GM12865 (cell line): Measurements from ENCODE around the gene PIAS1.
"Not testable (repeated sequence)": the region's sequence is repeated elsewhere in the genome, so short reads cannot be mapped to it uniquely, and the experiment has no call there.

Experiments
- DNase-seq: peaks from one replicate; pipeline ENCODE4 v3.0.0; 2010; ENCODE audit warnings: low read depth
- H3K4me3 ChIP-seq: 2 replicates; pipeline ENCODE4 v1.5.1; 2011; ENCODE audit warnings: mild to moderate bottlenecking, low read depth, low read length, control low read depth
- TF ChIP-seq, protein P1 (sequence below): IDR thresholded peaks from 2 replicates; pipeline ENCODE4 v1.5.1; 2011; ENCODE audit warnings: low read length, control low read depth, low read depth, inconsistent platforms; ENCODE audit not compliant: insufficient read depth; ENCODE audit errors: missing control alignments

PIAS1 gene

GRCh38 chr15:68199340-68199739 lies 145.2 kb downstream of the PIAS1 start:
- TF ChIP-seq, protein P1, sequence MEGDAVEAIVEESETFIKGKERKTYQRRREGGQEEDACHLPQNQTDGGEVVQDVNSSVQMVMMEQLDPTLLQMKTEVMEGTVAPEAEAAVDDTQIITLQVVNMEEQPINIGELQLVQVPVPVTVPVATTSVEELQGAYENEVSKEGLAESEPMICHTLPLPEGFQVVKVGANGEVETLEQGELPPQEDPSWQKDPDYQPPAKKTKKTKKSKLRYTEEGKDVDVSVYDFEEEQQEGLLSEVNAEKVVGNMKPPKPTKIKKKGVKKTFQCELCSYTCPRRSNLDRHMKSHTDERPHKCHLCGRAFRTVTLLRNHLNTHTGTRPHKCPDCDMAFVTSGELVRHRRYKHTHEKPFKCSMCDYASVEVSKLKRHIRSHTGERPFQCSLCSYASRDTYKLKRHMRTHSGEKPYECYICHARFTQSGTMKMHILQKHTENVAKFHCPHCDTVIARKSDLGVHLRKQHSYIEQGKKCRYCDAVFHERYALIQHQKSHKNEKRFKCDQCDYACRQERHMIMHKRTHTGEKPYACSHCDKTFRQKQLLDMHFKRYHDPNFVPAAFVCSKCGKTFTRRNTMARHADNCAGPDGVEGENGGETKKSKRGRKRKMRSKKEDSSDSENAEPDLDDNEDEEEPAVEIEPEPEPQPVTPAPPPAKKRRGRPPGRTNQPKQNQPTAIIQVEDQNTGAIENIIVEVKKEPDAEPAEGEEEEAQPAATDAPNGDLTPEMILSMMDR, result no peak
- H3K4me3 ChIP-seq, result no peak overlapping the region
- no peak for DNase-seq

- no peak overlapping the region for H3K4me3 ChIP-seq
- DNase-seq, result no peak
- TF ChIP-seq, protein P1, result no peak
Observed at GRCh38 chr15:68200016-68200861, 146.1 kb downstream of the PIAS1 start.

DNA sequence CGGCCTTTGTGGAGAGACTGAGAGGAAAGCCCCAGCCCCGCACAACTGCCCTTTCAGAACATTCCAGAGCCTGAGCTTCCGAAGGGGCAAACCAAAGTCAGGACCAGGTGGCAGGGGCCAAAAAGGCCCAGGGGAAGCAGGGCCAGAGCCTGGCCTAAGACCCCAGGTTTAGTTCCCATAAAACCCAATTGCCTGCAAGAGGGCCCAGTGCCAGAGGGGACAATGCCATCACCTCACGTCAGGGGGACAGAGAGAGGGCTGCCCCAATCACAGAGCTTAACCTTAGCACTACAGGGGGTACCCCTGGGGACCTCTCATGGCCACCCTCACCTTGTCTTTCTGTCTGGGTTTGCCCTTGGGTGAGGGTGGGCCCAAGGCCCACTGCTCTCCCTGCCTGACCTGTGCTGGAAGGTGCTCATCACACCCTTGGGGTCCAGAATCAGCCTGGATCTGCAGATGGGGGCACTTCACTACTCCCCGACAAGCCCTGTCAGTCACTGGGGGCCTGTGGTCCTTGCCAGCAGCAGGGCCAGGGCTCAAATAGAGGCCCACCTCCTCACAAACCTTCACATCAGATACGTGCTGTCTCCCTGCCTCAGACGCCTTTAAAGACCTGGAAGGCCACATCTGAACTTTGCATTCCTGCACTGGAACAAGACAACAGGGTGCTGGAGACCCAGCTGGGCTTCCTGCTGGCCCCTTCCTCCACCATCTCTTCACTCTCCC lies 147.2 kb downstream of the PIAS1 start:
- TF ChIP-seq, protein P1, result no peak
- H3K4me3 ChIP-seq, result no peak overlapping the region
- no peak for DNase-seq

DNA sequence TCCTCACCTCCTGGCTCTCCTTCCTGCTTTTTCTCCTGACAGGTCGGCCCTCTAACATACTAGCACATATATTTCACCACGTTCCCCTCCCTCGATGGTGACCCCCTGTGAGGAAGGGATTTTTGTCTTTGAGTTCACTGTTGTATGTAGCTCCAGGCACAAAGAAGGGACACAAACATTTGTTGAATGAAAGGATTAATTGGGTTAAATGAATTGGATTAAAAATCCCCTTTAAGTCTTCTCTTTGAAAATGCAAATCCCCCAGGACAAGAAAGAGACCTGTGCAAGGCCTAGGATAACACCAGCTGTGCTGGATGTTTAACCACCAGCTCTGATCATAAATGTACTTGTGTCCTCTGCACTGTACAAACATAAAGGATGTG lies 147.8 kb downstream of the PIAS1 start:
- TF ChIP-seq, protein P1, result no peak
- DNase-seq, result no peak

GRCh38 chr15:68202994-68203393 lies 148.9 kb downstream of the PIAS1 start:
- not testable (repeated sequence) for H3K4me3 ChIP-seq, DNase-seq

More for the DNA sequence above, 147.8 kb downstream of the PIAS1 start:
- no peak overlapping the region for H3K4me3 ChIP-seq

DNA sequence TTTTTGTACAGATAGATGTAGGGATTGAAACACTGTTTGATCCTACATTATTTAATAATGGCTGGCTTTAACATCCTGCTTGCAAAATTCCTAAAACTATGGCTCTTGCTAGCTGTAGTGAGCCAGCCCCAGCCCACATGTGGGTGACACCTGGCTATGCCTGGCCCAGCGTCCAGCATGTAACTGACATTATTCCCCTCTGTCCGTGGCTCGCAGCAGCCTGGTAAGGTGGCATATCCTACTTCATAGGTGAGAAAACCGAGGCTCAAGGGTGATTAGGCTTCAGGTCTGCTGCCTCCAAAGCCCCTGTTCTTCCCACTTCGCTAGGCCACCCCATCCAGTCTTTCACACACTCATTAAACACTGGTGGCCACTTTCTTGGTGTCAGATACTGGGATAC lies 149.4 kb downstream of the PIAS1 start:
- no peak overlapping the region for H3K4me3 ChIP-seq
- TF ChIP-seq, protein P1, result no peak

DNA sequence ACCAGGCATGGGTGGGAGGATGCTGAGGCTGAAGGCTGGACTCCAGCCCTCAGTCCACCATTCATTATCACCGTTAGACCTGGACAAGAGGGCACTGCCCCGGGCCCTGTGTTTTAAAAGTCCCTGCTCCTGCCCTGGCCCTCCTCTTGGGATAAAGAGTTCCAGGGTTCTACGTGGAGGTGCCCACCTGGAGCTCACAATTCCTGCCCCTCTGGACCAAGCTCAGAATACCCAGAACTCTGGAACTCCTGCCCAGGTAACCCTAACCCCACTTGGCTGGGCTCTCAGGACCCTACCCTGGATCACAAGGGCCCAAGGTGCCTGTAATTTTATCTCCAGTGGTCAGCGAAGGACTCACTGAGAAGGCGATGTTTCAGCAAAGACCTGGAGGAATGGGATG lies 149.8 kb downstream of the PIAS1 start:
- TF ChIP-seq, protein P1, result no peak
- no peak overlapping the region for H3K4me3 ChIP-seq
- no peak for DNase-seq

More for the DNA sequence above, 149.4 kb downstream of the PIAS1 start:
- DNase-seq, result no peak
